GM21423 (cell line): ENCODE data around the gene PSAT1.

Experiments
- ATAC-seq: cut with Tn5 transposase; IDR thresholded peaks from one replicate; pipeline ENCODE4 v1.9.1; 2021; ENCODE audit warnings: mild to moderate bottlenecking, moderate library complexity; ENCODE audit not compliant: unreplicated experiment

The PSAT1 gene

DNA sequence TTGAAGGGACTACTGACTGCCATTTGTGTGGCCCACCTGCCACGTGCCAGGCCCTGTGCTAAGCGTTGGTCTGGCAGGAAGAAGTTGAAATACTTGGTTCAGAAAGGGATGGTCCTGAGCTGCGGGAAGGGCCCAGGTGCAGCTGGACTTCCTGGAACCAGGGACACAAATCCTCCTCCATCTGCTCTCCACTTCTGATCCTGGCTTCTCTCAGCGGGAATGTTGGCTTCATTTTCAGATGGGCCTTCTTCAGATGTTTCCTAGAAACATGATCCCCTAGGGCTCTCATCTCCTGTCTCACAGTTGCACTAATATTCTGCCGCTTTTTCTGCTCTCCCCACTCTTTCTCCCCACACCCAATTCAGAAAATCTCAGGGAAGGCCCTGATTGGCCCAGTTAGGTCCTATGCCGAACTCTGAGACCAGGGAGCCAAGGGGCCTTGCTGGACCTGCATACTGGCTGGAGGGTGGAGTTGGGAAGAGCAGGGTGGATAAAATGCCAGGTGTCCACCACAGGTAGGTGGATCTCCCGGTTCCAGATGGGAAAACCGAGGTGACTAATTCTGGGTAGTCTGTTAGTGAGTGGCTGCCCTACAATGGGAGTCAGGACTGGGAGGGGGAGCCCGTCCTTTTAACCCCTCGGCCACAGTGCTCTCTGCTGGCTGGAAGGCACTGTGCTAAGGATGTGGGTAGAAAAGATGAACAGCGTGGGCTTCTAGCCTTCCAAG is 19.4 kb downstream of the PSAT1 start:
- ATAC-seq: no peak

- no peak for ATAC-seq
Measured at GRCh38 chr9:78319197-78320029, 22.5 kb downstream of the PSAT1 start.

DNA sequence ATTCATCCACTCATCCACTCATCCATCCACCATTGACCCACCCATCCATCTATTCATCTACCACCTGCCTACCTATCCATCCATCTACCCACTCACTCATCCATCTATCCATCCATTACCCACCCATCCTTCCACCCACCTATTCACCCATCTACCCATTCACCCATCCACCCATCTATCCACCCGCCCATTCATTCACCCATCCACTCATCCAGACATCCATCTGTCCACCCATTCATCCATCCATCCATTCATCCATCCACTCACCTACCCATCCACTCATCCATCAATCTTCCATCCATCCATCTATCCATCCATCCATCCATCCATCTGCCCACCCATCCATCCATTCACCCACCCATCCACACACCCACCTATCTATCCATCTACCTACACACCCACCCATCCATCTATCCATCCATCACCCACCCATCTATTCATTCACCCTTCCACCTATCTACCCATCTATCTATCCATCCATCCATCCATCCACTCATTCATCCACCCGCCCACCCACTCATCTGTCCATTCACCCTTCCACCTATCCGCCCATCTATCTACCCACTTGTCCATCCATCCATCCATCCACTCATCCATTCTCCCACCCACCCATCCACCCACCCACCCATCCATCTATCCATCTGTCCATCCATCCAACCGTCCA is 23.2 kb downstream of the PSAT1 start:
- ATAC-seq: no peak

DNA sequence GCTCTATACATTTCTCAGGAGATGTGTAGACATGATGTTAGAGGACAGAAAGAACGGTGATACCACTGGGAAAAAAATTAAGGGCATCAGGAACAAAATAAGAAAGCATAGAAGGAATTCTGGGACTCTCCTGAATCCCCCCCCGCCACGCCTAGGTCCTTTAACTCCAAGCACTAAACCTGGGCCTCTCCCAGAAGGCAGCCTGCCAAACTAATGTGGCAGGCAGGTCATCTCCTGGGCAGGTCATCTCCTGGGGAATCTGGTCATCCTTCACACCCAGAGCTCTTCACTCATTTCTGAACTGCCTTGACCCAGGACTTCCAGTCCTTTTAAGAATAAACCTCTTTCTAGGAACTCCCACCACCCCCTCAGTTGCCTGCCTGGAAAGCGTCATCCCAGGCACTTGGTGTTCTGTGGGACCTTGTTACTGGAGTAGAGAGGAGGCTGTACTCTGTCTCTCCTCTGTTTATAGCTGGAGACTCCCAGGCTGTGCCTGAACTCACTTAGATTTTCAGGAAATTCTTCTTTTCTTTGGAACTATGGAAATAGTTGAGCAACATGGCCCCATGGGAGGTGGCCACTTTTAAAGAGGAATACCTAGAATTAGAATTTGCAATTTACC is 24.1 kb downstream of the PSAT1 start:
- ATAC-seq: no peak

- ATAC-seq: no peak
Measured at GRCh38 chr9:78321505-78321904, 24.6 kb downstream of the PSAT1 start.

DNA sequence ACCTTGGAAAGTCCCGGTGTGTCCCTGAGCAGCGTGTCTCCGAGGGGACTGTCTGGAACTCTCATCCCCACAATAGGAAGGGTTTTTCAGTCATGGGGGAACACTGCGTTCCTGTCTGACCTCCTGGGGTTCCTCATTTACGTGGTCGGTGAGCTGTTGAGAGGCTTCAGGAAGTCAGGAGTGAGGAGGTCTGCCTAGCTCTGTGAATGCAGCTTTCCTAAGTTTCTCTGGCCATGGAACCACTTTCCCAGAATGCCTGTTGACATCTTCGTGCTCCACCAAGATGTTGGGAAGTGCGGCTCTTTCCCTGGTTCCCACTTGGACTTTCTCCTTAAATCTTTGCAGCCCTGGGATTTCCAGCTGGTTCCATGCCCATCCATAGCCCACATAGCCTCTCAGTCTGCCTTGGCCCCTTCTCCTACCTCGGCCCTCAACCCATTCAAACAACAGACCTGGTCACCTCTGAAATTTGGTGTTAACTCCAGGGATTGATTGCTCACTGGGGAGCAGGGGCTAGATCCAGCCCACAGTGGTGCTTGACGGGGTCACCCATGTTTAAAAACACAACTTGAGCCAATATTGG is 27.2 kb downstream of the PSAT1 start:
- ATAC-seq: no peak

GRCh38 chr9:78324682-78325081 is 27.8 kb downstream of the PSAT1 start:
- ATAC-seq: no peak

DNA sequence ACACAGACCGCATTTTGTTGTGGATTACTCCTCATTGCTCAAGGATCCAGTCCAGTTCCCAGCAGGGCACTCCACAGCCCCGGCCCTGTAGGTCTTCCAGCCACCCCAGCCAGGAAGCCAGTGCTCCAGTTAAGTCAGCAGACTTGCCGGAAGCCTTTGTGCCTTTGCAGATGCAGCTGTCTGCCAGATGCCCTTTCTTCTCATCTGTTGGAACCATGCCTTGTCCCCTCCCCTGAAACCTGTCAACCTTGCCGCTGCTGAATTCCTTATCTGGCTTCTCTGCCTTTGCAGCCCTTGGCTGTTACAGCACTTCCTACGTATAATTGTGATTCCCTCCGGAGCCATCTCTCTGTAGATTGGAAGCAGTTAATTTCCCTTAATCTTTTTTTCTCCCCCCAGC is 28.4 kb downstream of the PSAT1 start:
- ATAC-seq: no peak

DNA sequence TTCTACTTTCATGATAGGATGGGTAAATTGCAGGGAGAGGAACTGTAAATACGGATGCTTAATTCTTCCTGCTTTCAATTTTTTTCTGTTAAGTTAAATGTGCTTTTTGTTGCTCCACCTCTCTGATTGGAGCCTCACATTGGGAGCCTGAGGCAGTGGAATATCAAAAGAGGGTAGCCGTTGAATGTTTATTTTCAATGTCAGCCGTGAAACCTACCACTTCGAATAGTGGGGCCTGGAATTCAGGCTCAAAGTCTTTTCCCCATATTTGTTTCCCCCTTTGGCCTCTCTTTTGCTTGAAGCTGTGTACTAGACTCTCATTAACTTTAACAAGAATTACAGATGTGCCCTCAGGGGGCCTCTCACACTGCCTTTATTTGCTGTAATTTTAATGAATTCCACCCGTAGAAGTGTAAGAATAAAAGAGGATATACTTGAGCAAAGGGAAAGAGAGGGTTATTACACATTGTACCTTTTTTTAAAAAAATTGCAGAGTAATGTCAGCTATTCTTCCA is 29.0 kb downstream of the PSAT1 start:
- no peak for ATAC-seq

GRCh38 chr9:78326564-78326963 is 29.6 kb downstream of the PSAT1 start:
- no peak for ATAC-seq

DNA sequence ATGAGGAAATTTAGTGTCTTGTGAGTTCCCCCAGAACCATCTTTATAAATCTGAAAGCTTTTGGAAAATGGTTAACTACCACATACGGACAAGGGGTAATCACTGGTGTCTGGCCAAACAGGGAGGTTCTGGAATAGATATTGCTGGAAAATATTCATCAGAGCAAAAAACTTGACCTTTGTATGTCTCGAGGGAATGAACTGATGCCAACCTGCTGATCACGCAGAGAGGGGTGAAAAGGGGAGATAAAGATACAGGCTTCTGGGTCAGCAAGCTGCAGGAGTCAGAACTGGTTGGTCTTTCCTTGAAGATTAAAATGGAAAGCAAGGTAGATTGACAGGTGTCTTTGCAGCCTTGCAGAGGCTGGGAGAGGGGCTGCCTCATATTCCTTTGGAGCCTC is 35.5 kb downstream of the PSAT1 start:
- ATAC-seq: no peak

GRCh38 chr9:78348848-78349247 is 51.9 kb downstream of the PSAT1 start:
- no peak for ATAC-seq

DNA sequence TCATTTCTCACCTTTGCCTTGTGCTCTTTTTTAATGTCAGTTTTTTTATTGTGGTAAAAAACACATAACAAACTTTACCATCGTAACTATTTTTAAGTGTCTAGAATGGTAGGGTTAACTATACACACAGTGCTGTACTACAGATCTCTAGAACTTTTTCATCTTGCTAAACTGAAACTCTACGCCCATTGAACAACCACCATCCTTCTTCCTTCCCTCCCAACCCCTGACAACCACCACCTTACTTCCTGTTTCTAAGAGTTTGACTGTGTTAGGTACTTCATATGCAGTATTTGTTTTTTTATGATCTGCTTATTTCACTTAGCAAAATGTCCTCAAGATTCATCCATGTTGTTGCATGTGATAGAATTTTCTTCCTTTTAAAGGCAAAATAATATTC is 54.9 kb downstream of the PSAT1 start:
- ATAC-seq: no peak

- no peak for ATAC-seq
Measured at GRCh38 chr9:78354324-78354973, 57.5 kb downstream of the PSAT1 start.

DNA sequence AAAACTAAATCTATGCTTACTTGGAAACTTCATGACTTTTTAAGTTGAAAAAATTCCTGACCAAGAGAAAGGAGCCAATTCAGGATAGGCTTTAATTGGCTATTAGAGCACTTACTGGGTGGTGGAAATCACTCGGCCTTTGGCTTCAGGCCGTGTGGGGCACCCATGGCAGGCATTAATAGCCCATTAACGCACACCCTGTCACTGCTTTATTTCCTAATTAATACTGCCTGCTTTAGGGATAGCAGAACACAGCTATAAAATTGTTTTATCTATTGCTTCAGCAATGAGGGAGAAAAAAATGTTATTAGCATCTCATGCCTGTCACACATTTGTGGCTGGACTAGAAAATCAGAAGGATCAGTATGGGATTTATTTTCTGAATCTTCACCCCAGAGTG is 58.1 kb downstream of the PSAT1 start:
- no peak for ATAC-seq

GRCh38 chr9:78356634-78357033 is 59.7 kb downstream of the PSAT1 start:
- no peak for ATAC-seq

- ATAC-seq: no peak
Measured at GRCh38 chr9:78357165-78357873, 60.4 kb downstream of the PSAT1 start.

DNA sequence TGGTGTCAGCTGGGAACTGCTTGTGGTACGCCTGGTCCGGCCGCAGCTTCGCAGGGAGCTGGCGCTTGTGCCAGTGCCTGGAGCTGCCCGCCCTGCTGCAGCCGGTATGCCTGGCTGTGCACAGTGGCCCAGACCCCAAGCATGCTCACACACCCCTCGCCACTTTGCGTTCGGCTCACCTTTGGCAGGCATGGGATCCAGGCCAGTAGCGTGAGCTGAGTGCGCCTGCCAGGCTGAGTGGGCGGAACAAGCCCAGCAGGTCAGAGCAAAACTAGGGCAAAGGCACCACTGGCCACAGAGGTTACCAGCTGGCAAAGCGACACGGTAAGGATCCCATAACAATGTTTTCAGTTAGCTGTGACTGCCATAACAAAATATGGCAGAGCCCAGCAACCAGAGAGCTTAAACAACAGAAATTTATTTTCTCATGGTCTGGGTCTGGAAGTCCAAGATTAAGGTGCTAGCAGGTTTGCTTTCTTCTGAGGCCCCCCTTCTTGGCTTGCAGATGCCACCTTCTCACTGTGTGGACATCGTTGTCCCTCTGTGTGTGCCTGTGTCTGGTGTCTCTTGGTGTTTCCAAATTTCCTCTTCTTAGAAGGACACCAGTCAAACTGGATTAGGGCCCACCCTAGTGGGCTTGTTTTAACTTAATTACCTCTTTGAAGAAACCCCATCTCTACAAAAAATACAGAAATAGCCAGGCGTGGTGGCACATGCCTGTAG is 61.6 kb downstream of the PSAT1 start:
- no peak for ATAC-seq

GRCh38 chr9:78363221-78363620 is 66.3 kb downstream of the PSAT1 start:
- no peak for ATAC-seq
